Cardiac fibroblast (primary cell): ENCODE measurements around the gene WIPF2.

Source experiments
- DNase-seq, 2 donors: peaks; one replicate each; pipeline versions ENCODE4 v3.0.0 to v3.0.0-alpha.2; 2010; ENCODE audit warnings: low read depth in 2 of 2
- H3K4me3 ChIP-seq, 2 donors: replicated peaks in 1 of 2; 1 replicate in 1 of 2; 2 replicates in 1 of 2; pipeline ENCODE4 v1.5.1; 2011; ENCODE audit warnings: low read depth in 2 of 2, low read length in 2 of 2, mild to moderate bottlenecking in 2 of 2, moderate library complexity in 1 of 2
- CTCF ChIP-seq: IDR thresholded peaks from one replicate; pipeline ENCODE4 v1.5.1; 2011; ENCODE audit warnings: low read depth, mild to moderate bottlenecking, low read length, inconsistent platforms

Gene WIPF2

GRCh38 chr17:40318830-40319391 lies 99.8 kb downstream of the WIPF2 start:
- peak; percentile 16 for TF ChIP-seq CTCF
- H3K4me3 ChIP-seq: peak overlapping the region; percentile 94 to 97
- no peak for DNase-seq

- no peak for TF ChIP-seq CTCF
- no peak for DNase-seq
- peak overlapping the region; percentile 94 to 97 for H3K4me3 ChIP-seq
Observed at GRCh38 chr17:40319651-40320540, 100.8 kb downstream of the WIPF2 start.

DNA sequence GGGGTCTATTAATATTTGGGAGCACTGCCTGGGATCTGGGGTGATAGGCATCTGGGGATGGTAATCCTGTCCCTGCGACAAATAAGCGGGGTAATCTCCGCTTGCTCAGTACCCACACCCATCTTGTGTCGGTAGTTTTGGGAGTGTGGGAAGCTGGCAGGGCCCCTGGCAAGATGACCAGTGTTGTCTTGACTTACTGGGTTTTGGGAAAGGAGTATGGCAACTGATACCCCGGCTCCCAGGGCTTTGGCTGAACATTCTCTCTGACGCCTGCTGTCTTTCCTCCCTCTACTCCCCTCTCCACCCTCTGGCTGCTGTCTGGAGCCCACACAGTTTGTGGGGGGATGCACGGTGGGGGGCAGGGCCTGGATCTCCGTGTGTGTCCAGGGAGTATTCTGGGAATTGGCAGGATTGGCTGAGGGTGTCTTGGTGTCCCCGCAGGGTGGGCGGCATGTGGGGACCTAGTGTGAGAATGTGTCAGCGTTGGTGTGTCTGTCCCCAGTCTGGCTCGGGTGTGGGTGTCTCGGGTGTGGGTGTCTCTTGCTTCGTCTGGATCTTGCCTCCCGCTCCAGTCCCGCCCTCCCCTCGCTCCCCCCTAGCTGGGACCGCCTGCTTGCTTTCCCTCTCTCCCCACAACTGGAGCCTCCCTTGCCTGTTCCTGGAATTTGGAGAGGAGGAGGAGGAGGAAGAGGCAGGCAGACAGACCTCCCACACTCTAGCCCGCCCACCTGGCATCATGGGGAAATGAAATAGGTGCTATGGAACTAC lies 101.8 kb downstream of the WIPF2 start:
- peak overlapping the region; percentile 94 to 97 for H3K4me3 ChIP-seq
- TF ChIP-seq CTCF: no peak
- DNase-seq: peak in 1 of 2 donors; percentile 73

DNA sequence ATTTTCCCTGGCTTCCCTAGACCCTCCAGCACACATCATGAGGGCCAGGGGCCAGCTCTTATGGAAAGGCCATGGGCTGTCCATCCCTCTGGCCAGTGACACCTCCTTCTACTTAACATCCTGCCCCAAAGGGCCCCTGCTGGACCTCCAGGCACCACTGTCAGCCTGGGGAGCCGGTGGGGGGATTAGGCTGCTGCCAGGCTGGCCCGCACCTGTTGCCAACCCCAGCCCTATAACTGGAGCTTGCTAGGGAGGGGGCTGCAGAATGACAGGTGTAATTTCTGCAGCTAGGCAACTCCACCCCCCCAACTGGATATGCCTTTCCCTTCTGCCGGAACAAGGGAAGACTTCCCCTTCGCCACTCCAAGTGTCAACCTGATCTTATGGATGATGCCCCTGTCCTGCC lies 102.4 kb downstream of the WIPF2 start:
- peak overlapping the region; percentile 14 to 94 for H3K4me3 ChIP-seq
- no peak for DNase-seq
- TF ChIP-seq CTCF: no peak

GRCh38 chr17:40321961-40322357 lies 102.9 kb downstream of the WIPF2 start:
- H3K4me3 ChIP-seq: peak overlapping the region; percentile 29 to 43
- no peak for DNase-seq
- TF ChIP-seq CTCF: no peak

DNA sequence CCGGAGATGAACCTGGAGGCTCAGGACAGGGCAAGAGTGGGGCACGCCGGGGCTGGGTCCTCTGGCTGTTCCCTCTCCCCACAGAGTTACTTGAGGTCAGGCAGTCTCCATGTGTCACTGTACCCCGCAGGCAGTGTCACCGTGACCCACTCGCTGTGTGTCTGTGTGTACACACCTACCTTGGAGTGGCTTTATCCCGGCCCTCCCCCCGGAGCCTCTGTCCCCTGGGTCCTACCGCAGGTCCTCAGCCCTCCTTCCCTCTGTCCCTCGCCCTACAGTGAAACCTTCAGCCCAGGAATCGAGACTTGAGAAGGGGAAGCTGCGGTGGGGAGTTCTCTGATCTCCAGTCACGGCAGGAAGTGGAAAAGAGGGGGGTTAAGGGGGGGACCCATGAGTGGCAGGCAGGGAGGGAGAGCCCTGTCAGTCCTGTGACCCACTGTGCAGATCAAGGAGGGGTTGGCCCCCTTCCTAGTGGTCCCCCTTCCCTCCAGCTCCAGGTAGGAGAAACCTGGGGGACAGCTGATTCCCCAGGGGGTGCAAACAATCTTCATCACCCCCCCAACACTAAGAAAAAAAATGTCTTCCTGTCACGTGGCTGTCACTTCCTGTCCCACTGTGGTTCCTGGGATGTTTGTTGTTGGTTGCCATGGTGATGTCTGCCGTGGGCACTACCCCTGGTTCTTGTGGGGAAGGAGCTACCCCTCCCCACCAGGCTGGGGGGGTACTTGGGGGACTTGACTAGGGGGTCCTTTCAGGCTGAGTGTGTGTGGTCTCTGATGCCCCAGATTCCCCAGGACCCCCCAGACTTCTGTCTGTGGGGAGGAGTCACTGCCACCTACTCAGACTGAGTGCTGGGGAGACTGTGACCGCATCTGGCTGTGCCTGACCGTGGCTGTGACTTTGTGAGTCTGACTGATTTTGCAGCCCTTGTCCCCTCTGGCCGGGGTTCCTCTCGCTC lies 103.5 kb downstream of the WIPF2 start:
- no peak for TF ChIP-seq CTCF
- peak overlapping the region; percentile 29 to 43 for H3K4me3 ChIP-seq
- peak; percentile 92 for DNase-seq
